Measurements from ENCODE around the gene ACACA.
A peak's percentile ranks its signal among the peaks of the same experiment; 100 is the strongest.

Gene ACACA

DNA sequence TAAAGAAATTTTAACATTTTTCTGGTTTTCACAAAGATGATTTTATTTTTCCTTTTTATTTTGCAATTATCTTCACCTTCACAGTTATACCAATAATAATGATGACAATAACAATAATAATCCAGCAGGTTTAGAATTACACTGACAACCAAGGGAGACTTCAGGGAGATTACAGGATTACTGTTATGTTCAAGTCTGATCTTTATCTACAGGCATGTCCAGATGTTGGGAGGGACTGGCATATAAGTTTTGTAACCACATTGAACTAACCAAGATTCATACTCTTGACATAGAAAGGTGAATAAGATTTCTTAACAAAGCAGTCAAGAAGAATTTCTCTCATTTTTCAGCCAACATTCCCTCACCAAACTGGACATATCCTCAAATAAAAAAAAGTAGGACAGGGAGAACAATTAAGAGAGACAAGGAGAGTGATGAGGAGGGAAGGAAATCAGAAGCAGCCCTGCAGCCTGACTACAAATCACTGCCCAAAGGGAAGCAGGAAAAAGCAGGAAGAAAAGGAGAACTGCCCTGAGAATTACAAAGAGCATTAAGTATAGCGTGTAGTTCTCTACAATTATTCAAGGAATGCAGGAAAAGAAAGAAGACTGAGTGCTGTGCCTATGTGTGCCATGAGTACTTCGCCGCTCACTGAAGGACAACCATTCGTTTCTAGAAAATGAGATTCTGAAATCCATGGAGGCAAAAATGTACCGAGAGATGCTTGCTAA, 186.6 kb downstream of the ACACA start:
- no peak for DNase-seq (ENCODE audit: low read depth)
- TF ChIP-seq, protein P1, sequence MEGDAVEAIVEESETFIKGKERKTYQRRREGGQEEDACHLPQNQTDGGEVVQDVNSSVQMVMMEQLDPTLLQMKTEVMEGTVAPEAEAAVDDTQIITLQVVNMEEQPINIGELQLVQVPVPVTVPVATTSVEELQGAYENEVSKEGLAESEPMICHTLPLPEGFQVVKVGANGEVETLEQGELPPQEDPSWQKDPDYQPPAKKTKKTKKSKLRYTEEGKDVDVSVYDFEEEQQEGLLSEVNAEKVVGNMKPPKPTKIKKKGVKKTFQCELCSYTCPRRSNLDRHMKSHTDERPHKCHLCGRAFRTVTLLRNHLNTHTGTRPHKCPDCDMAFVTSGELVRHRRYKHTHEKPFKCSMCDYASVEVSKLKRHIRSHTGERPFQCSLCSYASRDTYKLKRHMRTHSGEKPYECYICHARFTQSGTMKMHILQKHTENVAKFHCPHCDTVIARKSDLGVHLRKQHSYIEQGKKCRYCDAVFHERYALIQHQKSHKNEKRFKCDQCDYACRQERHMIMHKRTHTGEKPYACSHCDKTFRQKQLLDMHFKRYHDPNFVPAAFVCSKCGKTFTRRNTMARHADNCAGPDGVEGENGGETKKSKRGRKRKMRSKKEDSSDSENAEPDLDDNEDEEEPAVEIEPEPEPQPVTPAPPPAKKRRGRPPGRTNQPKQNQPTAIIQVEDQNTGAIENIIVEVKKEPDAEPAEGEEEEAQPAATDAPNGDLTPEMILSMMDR (IDR thresholded peaks at IDR 0.05; ENCODE audit: insufficient read depth, low read depth, low read length, missing control alignments) = no peak
- no peak overlapping the region for H3K4me3 ChIP-seq (ENCODE audit: low read length)

DNA sequence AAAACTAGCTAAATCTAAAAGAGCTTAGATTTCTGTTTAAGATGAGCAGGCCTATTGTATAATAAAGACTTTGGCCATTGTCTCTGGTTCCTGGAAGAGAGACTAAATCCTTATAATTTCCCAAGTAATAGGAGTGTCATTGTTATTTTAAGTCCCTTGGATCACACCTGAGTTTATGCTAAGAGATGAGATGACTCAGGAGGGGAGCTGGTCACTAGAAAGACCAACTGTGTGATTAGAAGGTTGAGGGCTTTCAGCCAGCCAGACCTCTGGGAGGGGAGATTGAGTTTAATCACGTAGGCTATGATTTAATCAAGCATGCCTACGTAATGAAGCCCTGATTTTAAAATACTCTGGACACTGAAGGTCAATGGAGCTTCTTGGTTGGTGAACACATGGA, 187.8 kb downstream of the ACACA start:
- TF ChIP-seq, protein P1 (IDR thresholded peaks at IDR 0.05; ENCODE audit: insufficient read depth, low read depth, low read length, missing control alignments) = no peak
- H3K4me3 ChIP-seq (ENCODE audit: low read length) = no peak overlapping the region
- DNase-seq (ENCODE audit: low read depth) = no peak

DNA sequence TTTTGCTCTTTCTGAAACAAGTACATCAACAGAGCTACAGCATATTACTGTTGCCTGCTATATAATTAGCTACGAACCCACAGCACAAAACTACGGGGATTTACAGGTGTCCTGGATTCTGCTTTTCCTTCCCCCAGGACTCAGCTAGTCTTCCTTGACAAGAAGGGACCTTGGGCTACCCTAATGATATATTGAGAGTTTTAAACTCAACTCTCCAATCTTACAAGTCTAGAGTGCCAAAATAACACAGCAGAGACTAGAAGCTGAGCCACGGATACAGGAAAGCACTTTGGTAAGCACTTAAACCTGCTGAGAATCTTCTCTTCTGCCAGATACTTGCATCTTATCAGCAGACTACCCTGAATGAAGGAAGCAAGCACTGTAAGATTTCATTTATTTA, 192.2 kb downstream of the ACACA start:
- TF ChIP-seq, protein P1 (IDR thresholded peaks at IDR 0.05; ENCODE audit: insufficient read depth, low read depth, low read length, missing control alignments) = no peak
- no peak for DNase-seq (ENCODE audit: low read depth)
- no peak overlapping the region for H3K4me3 ChIP-seq (ENCODE audit: low read length)

DNA sequence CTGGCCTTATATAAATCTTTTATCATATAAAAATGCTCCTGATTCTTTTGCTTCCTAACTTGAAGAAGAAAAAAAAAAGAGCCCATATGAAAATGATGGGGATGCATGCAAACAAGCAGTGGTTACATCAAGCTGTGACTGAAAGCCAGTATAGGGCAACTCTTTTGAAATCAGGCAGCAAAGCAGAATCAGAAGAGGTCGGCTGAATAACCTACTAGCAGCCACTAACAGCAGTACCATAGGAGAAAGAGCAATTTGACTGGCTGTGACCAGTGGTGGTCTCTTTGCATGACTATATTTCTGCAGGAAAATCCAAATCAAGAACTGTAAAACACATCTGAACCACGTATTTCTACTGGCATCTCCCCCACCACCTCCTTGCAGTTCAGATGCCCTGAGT, 192.7 kb downstream of the ACACA start:
- TF ChIP-seq, protein P1 (IDR thresholded peaks at IDR 0.05; ENCODE audit: insufficient read depth, low read depth, low read length, missing control alignments) = no peak

DNA sequence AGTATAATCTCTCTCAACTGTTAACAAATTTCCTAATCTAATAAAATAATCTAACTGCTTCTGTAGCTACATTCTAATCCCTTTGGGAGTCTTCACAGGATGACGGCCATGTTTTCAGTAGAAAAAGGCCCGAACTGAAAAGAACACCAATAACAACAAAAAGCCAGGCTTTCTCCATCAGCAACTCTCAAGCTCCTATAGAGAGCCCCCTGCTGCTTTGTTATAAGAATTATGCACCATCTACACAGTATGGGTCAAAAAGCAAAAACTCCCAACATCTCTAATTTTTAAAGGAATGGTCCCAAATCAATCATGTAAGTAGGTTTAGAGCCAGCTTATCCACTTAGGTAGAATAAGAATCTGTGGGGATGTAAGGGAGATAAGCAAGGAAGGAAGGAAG, 194.5 kb downstream of the ACACA start:
- no peak for DNase-seq (ENCODE audit: low read depth)
- H3K4me3 ChIP-seq (ENCODE audit: low read length) = no peak overlapping the region
- TF ChIP-seq, protein P1 (IDR thresholded peaks at IDR 0.05; ENCODE audit: insufficient read depth, low read depth, low read length, missing control alignments) = peak; percentile 4

More for the DNA sequence above, 192.7 kb downstream of the ACACA start:
- H3K4me3 ChIP-seq (ENCODE audit: low read length) = no peak overlapping the region
- DNase-seq (ENCODE audit: low read depth) = no peak

DNA sequence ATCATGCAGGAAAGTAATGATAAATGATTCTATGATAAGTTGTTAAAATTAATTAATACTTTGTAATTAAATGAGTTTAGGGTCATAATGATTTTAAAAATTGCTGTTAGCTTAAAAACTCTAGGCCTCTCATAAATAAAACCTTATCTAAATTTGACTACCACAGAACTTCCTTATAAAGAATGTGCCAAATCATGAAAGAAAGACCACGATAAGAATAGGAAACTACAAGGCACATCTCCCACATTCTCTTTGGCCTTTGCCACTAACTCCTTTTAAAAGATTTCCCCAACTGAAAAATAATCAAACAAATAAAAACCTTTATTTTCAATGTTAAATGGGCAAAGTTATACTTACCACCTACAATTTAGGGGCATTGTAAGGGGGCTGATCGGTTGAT, 195.5 kb downstream of the ACACA start:
- no peak for DNase-seq (ENCODE audit: low read depth)
- H3K4me3 ChIP-seq (ENCODE audit: low read length) = no peak overlapping the region
- TF ChIP-seq, protein P1 (IDR thresholded peaks at IDR 0.05; ENCODE audit: insufficient read depth, low read depth, low read length, missing control alignments) = no peak

DNA sequence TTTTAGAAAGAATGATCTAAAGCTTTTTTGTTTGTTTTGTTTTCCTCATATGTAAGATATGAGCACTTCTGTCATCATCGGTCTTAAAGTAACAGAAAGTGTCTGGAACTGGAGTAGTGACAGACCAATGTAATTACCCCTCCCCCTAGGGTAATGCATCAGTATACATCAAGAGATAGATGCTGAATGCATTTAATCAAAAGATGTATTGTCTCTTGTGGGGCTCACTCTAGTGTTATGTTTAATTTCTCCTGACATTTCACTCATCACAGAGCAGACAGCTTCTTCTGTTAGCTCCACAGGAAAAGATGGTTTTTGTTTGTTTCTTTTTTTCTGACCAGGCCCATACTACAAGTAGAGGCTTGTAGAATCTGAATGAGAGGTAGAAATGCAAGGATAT, 199.5 kb downstream of the ACACA start:
- no peak overlapping the region for H3K4me3 ChIP-seq (ENCODE audit: low read length)
- TF ChIP-seq, protein P1 (IDR thresholded peaks at IDR 0.05; ENCODE audit: insufficient read depth, low read depth, low read length, missing control alignments) = no peak
- no peak for DNase-seq (ENCODE audit: low read depth)

Measured in epithelial cell of esophagus (primary cell).